OCI-LY3 (cell line): ENCODE results near the gene PAK4.

ENCODE experiments used
- H2AFZ ChIP-seq: fragments of 200-600, 300-600 bp; shearing (Covaris generic); 2 replicates; pipeline ENCODE4 v1.6.0; 2014; ENCODE audit warnings: antibody characterized with exemption, low read depth, low read length
- H3K27ac ChIP-seq: fragments of 200-600, 300-600 bp; sonication (generic); 2 replicates; pipeline ENCODE4 v1.5.1; 2014; ENCODE audit warnings: mild to moderate bottlenecking, low read length, moderate library complexity, mixed read lengths
- H3K27me3 ChIP-seq: fragments of 200-600, 300-600 bp; sonication (generic); 2 replicates; pipeline ENCODE4 v1.6.1; 2014; ENCODE audit warnings: low read depth, low read length, mixed read lengths
- H3K36me3 ChIP-seq: fragments of 200-600, 300-600 bp; sonication (generic); replicated peaks from 2 replicates; pipeline ENCODE3; 2014; ENCODE audit warnings: low read depth, low read length, mixed read lengths
- H3K4me1 ChIP-seq: fragments of 300-600, 200-600 bp; sonication (generic); 2 replicates; pipeline ENCODE4 v1.6.1; 2014; ENCODE audit warnings: low read length, mixed read lengths
- H3K4me2 ChIP-seq: fragments of 200-600, 300-600 bp; sonication (generic); 2 replicates; pipeline ENCODE4 v1.6.1; 2014; ENCODE audit warnings: low read length, mixed read lengths
- H3K4me3 ChIP-seq: fragments of 300-600, 200-600 bp; sonication (generic); 2 replicates; pipeline ENCODE4 v1.5.1; 2014; ENCODE audit warnings: antibody characterized with exemption, mild to moderate bottlenecking, low read length, moderate library complexity
- H3K79me2 ChIP-seq: fragments of 300-600, 200-600 bp; shearing (Covaris generic); 2 replicates; pipeline ENCODE4 v1.6.1; 2014; ENCODE audit warnings: mild to moderate bottlenecking, low read length, mixed read lengths
- H3K9ac ChIP-seq: fragments of 300-600, 200-600 bp; shearing (Covaris generic); 2 replicates; pipeline ENCODE4 v1.6.0; 2014; ENCODE audit warnings: mild to moderate bottlenecking, low read length, moderate library complexity
- H3K9me3 ChIP-seq: fragments of 200-600, 300-600 bp; shearing (Covaris generic); 2 replicates; pipeline ENCODE4 v1.6.1; 2014; ENCODE audit warnings: low read length, mixed read lengths; ENCODE audit not compliant: insufficient read depth
- H4K20me1 ChIP-seq: fragments of 200-600, 300-600 bp; sonication (generic); 2 replicates; pipeline ENCODE4 v1.6.1; 2016; ENCODE audit warnings: low read length, mixed read lengths; ENCODE audit not compliant: insufficient read depth
- EZH2phosphoT487 ChIP-seq: fragments of 200-600 bp; shearing (Covaris generic); IDR thresholded peaks from 2 replicates; pipeline ENCODE4 v1.6.1; 2018; ENCODE audit warnings: antibody characterized with exemption, mixed run types, low read depth
- TF ChIP-seq, protein P1 (sequence below): fragments of 200-600, 300-600 bp; sonication (generic); IDR thresholded peaks from 2 replicates; pipeline ENCODE4 v1.5.1; 2014; ENCODE audit warnings: antibody characterized with exemption, low read length, low read depth

Gene PAK4

DNA sequence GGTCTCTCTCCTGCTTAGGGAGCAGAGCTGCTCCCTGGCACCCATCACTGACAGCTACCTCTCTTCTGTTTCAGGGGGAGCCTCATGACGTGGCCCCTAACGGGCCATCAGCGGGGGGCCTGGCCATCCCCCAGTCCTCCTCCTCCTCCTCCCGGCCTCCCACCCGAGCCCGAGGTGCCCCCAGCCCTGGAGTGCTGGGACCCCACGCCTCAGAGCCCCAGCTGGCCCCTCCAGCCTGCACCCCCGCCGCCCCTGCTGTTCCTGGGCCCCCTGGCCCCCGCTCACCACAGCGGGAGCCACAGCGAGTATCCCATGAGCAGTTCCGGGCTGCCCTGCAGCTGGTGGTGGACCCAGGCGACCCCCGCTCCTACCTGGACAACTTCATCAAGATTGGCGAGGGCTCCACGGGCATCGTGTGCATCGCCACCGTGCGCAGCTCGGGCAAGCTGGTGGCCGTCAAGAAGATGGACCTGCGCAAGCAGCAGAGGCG lies 48.0 kb downstream of the PAK4 start:
- Histone ChIP-seq H3K4me1 (no peaks in the 10 kb centered on the region), H3K27ac (no peak overlapping the region), H3K27me3 (no peaks in the 10 kb centered on the region), H3K4me2 (no peak overlapping the region), H3K9ac (no peak overlapping the region), H4K20me1 (no peaks in the 10 kb centered on the region), H3K36me3 (peaks cover 5% of the 10 kb centered on the region), H3K4me3 (no peak overlapping the region), H3K79me2 (no peaks in the 10 kb centered on the region), H3K9me3 (no peaks in the 10 kb centered on the region), H2AFZ (no peak overlapping the region)
- TF ChIP-seq, protein P1, sequence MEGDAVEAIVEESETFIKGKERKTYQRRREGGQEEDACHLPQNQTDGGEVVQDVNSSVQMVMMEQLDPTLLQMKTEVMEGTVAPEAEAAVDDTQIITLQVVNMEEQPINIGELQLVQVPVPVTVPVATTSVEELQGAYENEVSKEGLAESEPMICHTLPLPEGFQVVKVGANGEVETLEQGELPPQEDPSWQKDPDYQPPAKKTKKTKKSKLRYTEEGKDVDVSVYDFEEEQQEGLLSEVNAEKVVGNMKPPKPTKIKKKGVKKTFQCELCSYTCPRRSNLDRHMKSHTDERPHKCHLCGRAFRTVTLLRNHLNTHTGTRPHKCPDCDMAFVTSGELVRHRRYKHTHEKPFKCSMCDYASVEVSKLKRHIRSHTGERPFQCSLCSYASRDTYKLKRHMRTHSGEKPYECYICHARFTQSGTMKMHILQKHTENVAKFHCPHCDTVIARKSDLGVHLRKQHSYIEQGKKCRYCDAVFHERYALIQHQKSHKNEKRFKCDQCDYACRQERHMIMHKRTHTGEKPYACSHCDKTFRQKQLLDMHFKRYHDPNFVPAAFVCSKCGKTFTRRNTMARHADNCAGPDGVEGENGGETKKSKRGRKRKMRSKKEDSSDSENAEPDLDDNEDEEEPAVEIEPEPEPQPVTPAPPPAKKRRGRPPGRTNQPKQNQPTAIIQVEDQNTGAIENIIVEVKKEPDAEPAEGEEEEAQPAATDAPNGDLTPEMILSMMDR = no peak
- TF ChIP-seq EZH2phosphoT487 = no peak

DNA sequence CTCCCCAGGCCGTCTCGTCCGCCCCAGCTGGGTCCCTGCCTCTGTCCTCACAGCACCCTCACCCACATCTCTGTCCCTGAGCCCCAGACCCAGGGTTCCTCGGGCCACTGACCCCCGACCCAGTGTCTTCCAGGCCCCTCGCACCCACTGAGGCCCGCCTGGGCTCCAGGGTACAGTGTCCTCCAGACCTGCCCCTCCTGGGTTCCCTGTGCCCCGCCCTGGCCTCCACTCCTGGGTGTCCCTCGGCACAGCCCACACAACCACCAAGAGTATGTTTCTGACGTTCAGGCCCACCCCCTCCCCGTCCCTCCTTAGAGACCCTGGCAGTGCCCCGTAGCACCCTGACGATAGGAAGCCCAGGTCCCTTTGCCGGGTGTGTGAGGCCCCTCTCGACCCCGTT lies 48.6 kb downstream of the PAK4 start:
- no peaks in the 10 kb centered on the region for H3K9me3 ChIP-seq
- no peaks in the 10 kb centered on the region for H3K79me2 ChIP-seq
- H4K20me1 ChIP-seq = no peaks in the 10 kb centered on the region
- TF ChIP-seq, protein P1 = no peak
- no peak for TF ChIP-seq EZH2phosphoT487
- H3K4me3 ChIP-seq = no peak overlapping the region
- no peaks in the 10 kb centered on the region for H3K27me3 ChIP-seq
- no peak overlapping the region for H3K4me2 ChIP-seq
- no peak overlapping the region for H3K27ac ChIP-seq
- H3K9ac ChIP-seq = no peak overlapping the region
- no peak overlapping the region for H2AFZ ChIP-seq
- H3K4me1 ChIP-seq = no peaks in the 10 kb centered on the region
- peaks cover 5% of the 10 kb centered on the region for H3K36me3 ChIP-seq

GRCh38 chr19:39174558-39175544 lies 49.3 kb downstream of the PAK4 start:
- no peak overlapping the region for H3K27ac ChIP-seq
- H3K36me3 ChIP-seq = peaks cover 5% of the 10 kb centered on the region
- no peak for TF ChIP-seq EZH2phosphoT487
- TF ChIP-seq, protein P1 = no peak
- H3K9me3 ChIP-seq = no peaks in the 10 kb centered on the region
- H3K27me3 ChIP-seq = no peaks in the 10 kb centered on the region
- H3K4me1 ChIP-seq = no peaks in the 10 kb centered on the region
- H4K20me1 ChIP-seq = no peaks in the 10 kb centered on the region
- no peak overlapping the region for H3K4me3 ChIP-seq
- no peak overlapping the region for H2AFZ ChIP-seq
- H3K9ac ChIP-seq = no peak overlapping the region
- no peaks in the 10 kb centered on the region for H3K79me2 ChIP-seq
- H3K4me2 ChIP-seq = no peak overlapping the region

DNA sequence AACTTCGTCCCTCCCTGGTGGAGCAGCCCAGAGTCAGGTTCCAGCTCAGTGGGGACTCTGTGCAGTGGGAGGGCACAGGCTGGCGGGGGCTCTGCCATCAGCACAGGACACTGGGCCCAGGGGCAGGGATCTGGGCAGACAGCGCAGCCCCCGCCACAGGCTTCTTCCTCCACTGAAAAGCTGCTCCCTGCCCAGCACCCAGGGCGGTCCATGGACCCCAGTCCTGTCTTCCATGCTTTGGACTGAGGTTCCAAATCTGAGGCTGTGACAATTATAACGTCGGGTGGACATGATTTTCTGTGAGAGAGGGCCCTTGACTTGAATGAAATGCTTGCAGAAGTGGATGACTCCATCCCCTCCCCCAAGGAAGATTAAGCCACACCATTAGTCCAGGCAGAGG lies 50.0 kb downstream of the PAK4 start:
- no peaks in the 10 kb centered on the region for H3K9me3 ChIP-seq
- no peaks in the 10 kb centered on the region for H3K27me3 ChIP-seq
- no peak overlapping the region for H3K4me2 ChIP-seq
- no peak overlapping the region for H2AFZ ChIP-seq
- no peaks in the 10 kb centered on the region for H3K4me1 ChIP-seq
- H3K79me2 ChIP-seq = no peaks in the 10 kb centered on the region
- no peak overlapping the region for H3K27ac ChIP-seq
- no peak overlapping the region for H3K9ac ChIP-seq
- H4K20me1 ChIP-seq = no peaks in the 10 kb centered on the region
- peaks cover 5% of the 10 kb centered on the region for H3K36me3 ChIP-seq
- H3K4me3 ChIP-seq = no peak overlapping the region
- TF ChIP-seq EZH2phosphoT487 = no peak
- TF ChIP-seq, protein P1 = no peak
